ENCODE results near the gene TAF4B. TPM values are rescaled to one million over a fixed set of nuclear protein-coding genes. Genes with fewer than 3 reads are reported as not detected.

The TAF4B gene
- total RNA-seq, 4 donors from 2014 or later, result 6.1 to 11.8 (median 7.6) TPM

GRCh38 chr18:26414901-26415440, 188.7 kb downstream of the TAF4B start:
- TF ChIP-seq CTCF (IDR thresholded peaks at IDR 0.05) (no peak), POLR2AphosphoS5 (IDR thresholded peaks at IDR 0.05) (no peak), EP300 (IDR thresholded peaks at IDR 0.05) (no peak), POLR2A (IDR thresholded peaks at IDR 0.05) (no peak)
- 20 to 43% methylated on average over 4 of the region's 4 CpGs for WGBS, 2 donors (ENCODE audit: low coverage in 1 of 2)
- no peak for ATAC-seq
- Histone ChIP-seq H3K4me1 (no peaks in the 10 kb centered on the region), H3K27me3 (no peaks in the 10 kb centered on the region), H3K27ac (no peak overlapping the region), H3K4me3 (no peak overlapping the region), H3K36me3 (no peaks in the 10 kb centered on the region), H3K9me3 (no peaks in the 10 kb centered on the region)

GRCh38 chr18:26415631-26416030, 189.4 kb downstream of the TAF4B start:
- Histone ChIP-seq H3K4me3 (no peak overlapping the region), H3K9me3 (no peaks in the 10 kb centered on the region), H3K4me1 (no peaks in the 10 kb centered on the region), H3K27me3 (no peaks in the 10 kb centered on the region), H3K36me3 (no peaks in the 10 kb centered on the region), H3K27ac (no peak overlapping the region)
- no peak for ATAC-seq
- WGBS, 2 donors (ENCODE audit: low coverage in 1 of 2), result 65 to 67% methylated on average over 6 to 7 of the region's 7 CpGs
- TF ChIP-seq EP300 (IDR thresholded peaks at IDR 0.05), result no peak
- TF ChIP-seq POLR2A (IDR thresholded peaks at IDR 0.05), result no peak
- no peak for TF ChIP-seq POLR2AphosphoS5 (IDR thresholded peaks at IDR 0.05)
- TF ChIP-seq CTCF (IDR thresholded peaks at IDR 0.05), result no peak

GRCh38 chr18:26416652-26417150, 190.5 kb downstream of the TAF4B start:
- 86 to 100% methylated on average over 2 to 8 of the region's 8 CpGs for WGBS, 2 donors (ENCODE audit: low coverage in 1 of 2)
- H3K4me1 ChIP-seq, result no peaks in the 10 kb centered on the region
- H3K9me3 ChIP-seq, result no peaks in the 10 kb centered on the region
- no peak overlapping the region for H3K27ac ChIP-seq
- H3K4me3 ChIP-seq, result no peak overlapping the region
- TF ChIP-seq EP300 (IDR thresholded peaks at IDR 0.05) (no peak), POLR2A (IDR thresholded peaks at IDR 0.05) (no peak), CTCF (IDR thresholded peaks at IDR 0.05) (no peak), POLR2AphosphoS5 (IDR thresholded peaks at IDR 0.05) (no peak)
- no peaks in the 10 kb centered on the region for H3K36me3 ChIP-seq
- ATAC-seq, result no peak
- no peaks in the 10 kb centered on the region for H3K27me3 ChIP-seq

GRCh38 chr18:26417190-26417589, 190.9 kb downstream of the TAF4B start:
- WGBS, 2 donors (ENCODE audit: low coverage in 1 of 2), result 93% methylated on average over 9 of the region's 12 CpGs; no CpG with 5 or more reads in 1 of the 2 donors
- no peaks in the 10 kb centered on the region for H3K27me3 ChIP-seq
- TF ChIP-seq EP300 (IDR thresholded peaks at IDR 0.05), result no peak
- no peak for TF ChIP-seq CTCF (IDR thresholded peaks at IDR 0.05)
- no peak for TF ChIP-seq POLR2AphosphoS5 (IDR thresholded peaks at IDR 0.05)
- TF ChIP-seq POLR2A (IDR thresholded peaks at IDR 0.05), result no peak
- ATAC-seq, result no peak
- H3K36me3 ChIP-seq, result no peaks in the 10 kb centered on the region
- H3K27ac ChIP-seq, result no peak overlapping the region
- H3K9me3 ChIP-seq, result no peaks in the 10 kb centered on the region
- H3K4me3 ChIP-seq, result no peak overlapping the region
- H3K4me1 ChIP-seq, result no peaks in the 10 kb centered on the region

GRCh38 chr18:26418225-26418624, 192.0 kb downstream of the TAF4B start:
- no peak for TF ChIP-seq POLR2A (IDR thresholded peaks at IDR 0.05)
- TF ChIP-seq CTCF (IDR thresholded peaks at IDR 0.05), result no peak
- no peak for TF ChIP-seq EP300 (IDR thresholded peaks at IDR 0.05)
- TF ChIP-seq POLR2AphosphoS5 (IDR thresholded peaks at IDR 0.05), result no peak
- H3K9me3 ChIP-seq, result no peaks in the 10 kb centered on the region
- no peaks in the 10 kb centered on the region for H3K4me1 ChIP-seq
- no peak overlapping the region for H3K27ac ChIP-seq
- 88 to 90% methylated on average over 2 to 4 of the region's 4 CpGs for WGBS, 2 donors (ENCODE audit: low coverage in 1 of 2)
- no peak for ATAC-seq
- H3K36me3 ChIP-seq, result no peaks in the 10 kb centered on the region
- no peak overlapping the region for H3K4me3 ChIP-seq
- H3K27me3 ChIP-seq, result no peaks in the 10 kb centered on the region
